Breast epithelium (tissue), 4 donors: ENCODE results near the gene SPATA31D1. TPM values are rescaled to one million over a fixed set of nuclear protein-coding genes. Genes with fewer than 3 reads are reported as not detected.

Source experiments
- DNase-seq, 2 donors: peaks; one replicate each; pipeline ENCODE4 v3.0.0-alpha.2; 2019; ENCODE audit warnings: low spot score in 2 of 2
- H3K27ac ChIP-seq, 2 donors: fragments of 200-600 bp; sonication (generic) in 1 of 2; one replicate each; pipeline ENCODE4 v1.5.1; 2016 to 2019; ENCODE audit warnings: mild to moderate bottlenecking in 1 of 2
- H3K27me3 ChIP-seq, 2 donors: fragments of 200-600 bp; sonication (generic) in 1 of 2; one replicate each; pipeline versions ENCODE4 v1.5.1 to v1.6.0; 2017 to 2019; ENCODE audit warnings: control low read depth in 1 of 2, mild to moderate bottlenecking in 1 of 2
- H3K36me3 ChIP-seq: fragments of 200-600 bp; one replicate; pipeline ENCODE4 v1.5.1; 2019
- H3K4me1 ChIP-seq, 2 donors: fragments of 200-600 bp; sonication (generic); one replicate each; pipeline ENCODE4 v1.5.1; 2016 to 2019; ENCODE audit warnings: control low read depth in 1 of 2
- H3K4me3 ChIP-seq, 3 donors: fragments of 200-600 bp; sonication (generic); 1 replicate in 2 of 3; 2 replicates in 1 of 3; pipeline ENCODE4 v1.5.1; 2016 to 2019; ENCODE audit warnings: mild to moderate bottlenecking in 3 of 3, moderate library complexity in 2 of 3
- H3K9me3 ChIP-seq, 2 donors: fragments of 200-600 bp; sonication (generic) in 1 of 2; one replicate each; pipeline ENCODE4 v1.5.1; 2016 to 2019; ENCODE audit warnings: control low read depth in 1 of 2
- POLR2A ChIP-seq: fragments of 450-650 bp; IDR thresholded peaks from one replicate; pipeline ENCODE4 v1.6.1; 2016; ENCODE audit warnings: antibody characterized with exemption, mild to moderate bottlenecking, moderate library complexity
- POLR2AphosphoS5 ChIP-seq, 3 donors: sonication (generic); formaldehyde crosslinking; IDR thresholded peaks; one replicate each; pipeline ENCODE4 v1.6.1; 2017; ENCODE audit warnings: antibody characterized with exemption in 3 of 3
- intact Hi-C: fragments of 100-400 bp; cut with DNase I; formaldehyde crosslinking; loops from one replicate; pipeline ENCODE4 v1.15.1; 2023; ENCODE audit warnings: low total_unique reads
- total RNA-seq, 3 donors: library from RNA; depleted of rRNA; stranded (reverse); fragments of >200 nt; gene quantifications; one replicate each; pipeline ENCODE4 v1.1.0, GENCODE V29; 2016
- TF ChIP-seq, protein P1 (sequence below), 3 donors: fragments of 450-650 bp; IDR thresholded peaks; one replicate each; pipeline ENCODE4 v1.5.1; 2016 to 2017; ENCODE audit warnings: antibody characterized with exemption in 3 of 3, mild to moderate bottlenecking in 3 of 3, moderate library complexity in 3 of 3

Gene SPATA31D1
- total RNA-seq, 3 donors from 2014 or later, result not detected

DNA sequence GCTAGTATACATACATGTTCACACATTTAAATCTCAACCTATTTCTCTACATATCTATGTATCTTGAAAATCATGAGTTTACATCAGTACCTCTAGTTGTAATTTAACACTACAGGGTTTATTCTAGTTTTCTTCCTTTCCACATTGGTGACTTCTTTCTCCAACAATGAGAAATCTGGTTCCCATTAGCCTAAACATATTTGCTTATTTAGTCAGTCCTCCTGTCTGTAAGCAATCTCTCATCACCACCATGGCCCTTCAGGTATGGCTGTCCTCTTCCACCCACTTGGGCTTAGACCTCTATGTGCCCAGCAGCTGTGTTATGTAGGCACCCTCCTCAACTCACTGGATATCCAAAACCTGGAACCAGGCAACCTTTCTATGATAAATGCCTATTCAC, 8.0 kb upstream of the SPATA31D1 start:
- H3K36me3 ChIP-seq, result no peaks in the 10 kb centered on the region
- H3K27ac ChIP-seq, result no peak overlapping the region
- H3K27me3 ChIP-seq, result no peaks in the 10 kb centered on the region
- no peaks in the 10 kb centered on the region for H3K4me1 ChIP-seq
- TF ChIP-seq, protein P1, sequence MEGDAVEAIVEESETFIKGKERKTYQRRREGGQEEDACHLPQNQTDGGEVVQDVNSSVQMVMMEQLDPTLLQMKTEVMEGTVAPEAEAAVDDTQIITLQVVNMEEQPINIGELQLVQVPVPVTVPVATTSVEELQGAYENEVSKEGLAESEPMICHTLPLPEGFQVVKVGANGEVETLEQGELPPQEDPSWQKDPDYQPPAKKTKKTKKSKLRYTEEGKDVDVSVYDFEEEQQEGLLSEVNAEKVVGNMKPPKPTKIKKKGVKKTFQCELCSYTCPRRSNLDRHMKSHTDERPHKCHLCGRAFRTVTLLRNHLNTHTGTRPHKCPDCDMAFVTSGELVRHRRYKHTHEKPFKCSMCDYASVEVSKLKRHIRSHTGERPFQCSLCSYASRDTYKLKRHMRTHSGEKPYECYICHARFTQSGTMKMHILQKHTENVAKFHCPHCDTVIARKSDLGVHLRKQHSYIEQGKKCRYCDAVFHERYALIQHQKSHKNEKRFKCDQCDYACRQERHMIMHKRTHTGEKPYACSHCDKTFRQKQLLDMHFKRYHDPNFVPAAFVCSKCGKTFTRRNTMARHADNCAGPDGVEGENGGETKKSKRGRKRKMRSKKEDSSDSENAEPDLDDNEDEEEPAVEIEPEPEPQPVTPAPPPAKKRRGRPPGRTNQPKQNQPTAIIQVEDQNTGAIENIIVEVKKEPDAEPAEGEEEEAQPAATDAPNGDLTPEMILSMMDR (IDR thresholded peaks at IDR 0.05), result no peak
- TF ChIP-seq POLR2A, result no peak
- no peak for TF ChIP-seq POLR2AphosphoS5 (IDR thresholded peaks at IDR 0.05)
- H3K4me3 ChIP-seq, result no peak overlapping the region
- intact Hi-C loops, result no loop called here
- H3K9me3 ChIP-seq, result no peaks in the 10 kb centered on the region
- DNase-seq, result no peak

DNA sequence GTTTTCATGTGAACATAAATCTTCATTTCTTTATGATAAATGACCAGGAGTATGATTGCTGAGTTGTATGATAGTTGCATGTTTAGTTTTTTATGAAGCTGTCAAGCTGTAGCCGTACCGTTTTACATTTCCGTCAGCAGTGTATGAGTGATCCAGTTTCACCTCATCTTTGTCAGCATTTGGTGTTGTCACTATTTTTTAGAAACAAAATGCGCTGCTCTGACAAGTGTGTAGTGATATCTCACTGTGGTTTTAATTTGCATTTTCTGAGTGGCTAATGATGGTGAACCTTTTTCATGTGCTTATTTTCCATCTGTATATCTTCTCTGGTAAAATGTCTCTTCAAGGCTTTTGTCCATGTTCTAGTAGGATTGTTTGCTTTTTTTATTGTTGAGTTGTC, 6.7 kb upstream of the SPATA31D1 start:
- no peak overlapping the region for H3K27ac ChIP-seq
- intact Hi-C loops, result no loop called here
- no peak for DNase-seq
- no peaks in the 10 kb centered on the region for H3K4me1 ChIP-seq
- TF ChIP-seq, protein P1 (IDR thresholded peaks at IDR 0.05), result no peak
- TF ChIP-seq POLR2A (no peak), POLR2AphosphoS5 (IDR thresholded peaks at IDR 0.05) (no peak)
- H3K27me3 ChIP-seq, result no peaks in the 10 kb centered on the region
- no peaks in the 10 kb centered on the region for H3K36me3 ChIP-seq
- no peak overlapping the region for H3K4me3 ChIP-seq
- H3K9me3 ChIP-seq, result no peaks in the 10 kb centered on the region

DNA sequence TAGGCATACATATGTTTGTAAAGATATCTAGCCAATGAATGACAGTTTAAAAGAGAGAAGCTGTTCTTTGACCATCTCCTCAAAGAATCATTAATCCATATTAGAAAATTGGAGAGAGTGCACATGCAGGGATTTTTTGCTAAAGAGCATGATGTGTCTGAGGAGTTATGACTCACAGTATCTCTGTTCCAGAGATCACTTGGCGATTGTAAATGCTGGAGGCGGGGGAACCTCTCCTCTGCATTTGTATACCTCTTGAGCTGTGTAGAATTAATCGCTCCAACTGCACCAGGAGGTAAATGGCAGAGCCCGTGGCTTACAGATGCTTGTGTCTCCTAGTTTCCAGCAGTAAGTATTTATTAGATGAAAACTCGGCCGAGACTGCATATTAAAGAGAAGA, 3.6 kb upstream of the SPATA31D1 start:
- TF ChIP-seq POLR2A (no peak), POLR2AphosphoS5 (IDR thresholded peaks at IDR 0.05) (no peak)
- TF ChIP-seq, protein P1 (IDR thresholded peaks at IDR 0.05), result no peak
- no peak for DNase-seq
- H3K9me3 ChIP-seq, result no peaks in the 10 kb centered on the region

DNA sequence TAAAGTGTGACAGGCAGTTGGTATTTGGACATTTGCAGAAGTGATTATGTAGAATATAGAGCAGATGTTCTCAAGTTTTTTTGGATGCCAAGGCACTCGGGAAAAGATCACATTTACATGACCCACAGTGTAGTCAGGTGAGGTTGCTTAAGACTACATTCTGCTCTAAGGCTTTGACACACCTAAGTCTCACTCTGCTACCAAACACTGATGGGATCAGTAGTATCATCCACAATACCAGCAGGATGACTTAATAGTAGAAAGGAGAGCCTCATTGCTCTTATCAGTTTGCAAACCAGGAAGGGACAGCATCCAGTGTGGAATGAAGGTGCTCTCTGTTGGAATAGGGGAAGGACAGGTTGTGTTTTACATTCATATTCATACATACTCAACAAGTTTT, 2.5 kb upstream of the SPATA31D1 start:
- Histone ChIP-seq H3K36me3 (no peaks in the 10 kb centered on the region), H3K4me1 (no peaks in the 10 kb centered on the region), H3K27me3 (no peaks in the 10 kb centered on the region), H3K9me3 (no peaks in the 10 kb centered on the region), H3K27ac (no peak overlapping the region), H3K4me3 (no peak overlapping the region)
- intact Hi-C loops, result no loop called here
- no peak for DNase-seq
- no peak for TF ChIP-seq POLR2A
- TF ChIP-seq, protein P1 (IDR thresholded peaks at IDR 0.05), result no peak
- no peak for TF ChIP-seq POLR2AphosphoS5 (IDR thresholded peaks at IDR 0.05)

More for the DNA sequence above, 3.6 kb upstream of the SPATA31D1 start:
- no peak overlapping the region for H3K27ac ChIP-seq
- no peaks in the 10 kb centered on the region for H3K27me3 ChIP-seq
- no peaks in the 10 kb centered on the region for H3K36me3 ChIP-seq
- no peak overlapping the region for H3K4me3 ChIP-seq
- no peaks in the 10 kb centered on the region for H3K4me1 ChIP-seq
- intact Hi-C loops, result no loop called here

DNA sequence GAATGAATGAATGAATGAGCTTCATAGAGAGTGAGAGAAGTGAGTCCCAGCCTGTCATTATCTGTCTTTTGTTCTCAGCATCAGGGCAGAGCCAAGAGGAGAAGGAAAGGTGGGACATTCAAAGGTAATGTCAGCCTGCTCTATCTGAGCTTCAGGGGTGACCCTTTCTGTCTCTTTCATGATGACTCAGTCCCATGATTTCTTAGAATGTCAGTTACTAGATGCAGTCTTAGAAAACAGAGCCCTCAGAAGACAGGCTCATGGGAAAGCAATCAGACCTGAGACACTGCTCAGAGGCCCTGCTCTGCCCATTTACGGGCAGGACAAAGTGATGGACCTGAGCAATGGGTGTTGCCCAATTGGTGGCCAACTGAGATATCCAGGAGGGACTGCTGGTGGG, 1.1 kb downstream of the SPATA31D1 start:
- intact Hi-C loops, result no loop called here
- TF ChIP-seq, protein P1 (IDR thresholded peaks at IDR 0.05), result no peak
- no peak for TF ChIP-seq POLR2A
- TF ChIP-seq POLR2AphosphoS5 (IDR thresholded peaks at IDR 0.05), result no peak
- H3K9me3 ChIP-seq, result no peaks in the 10 kb centered on the region

More for the DNA sequence above, 1.1 kb downstream of the SPATA31D1 start:
- H3K4me3 ChIP-seq, result no peak overlapping the region
- DNase-seq, result no peak
- H3K36me3 ChIP-seq, result no peaks in the 10 kb centered on the region
- H3K27ac ChIP-seq, result no peak overlapping the region
- no peaks in the 10 kb centered on the region for H3K4me1 ChIP-seq
- no peaks in the 10 kb centered on the region for H3K27me3 ChIP-seq
